OCI-LY7 (cell line): ENCODE data around the gene SRPK2.

Source experiments
- EZH2phosphoT487 ChIP-seq: fragments of 200-600 bp; sonication (generic); IDR thresholded peaks from 2 replicates; pipeline ENCODE4 v1.6.1; 2018; ENCODE audit warnings: low read depth, borderline replicate concordance, mild to moderate bottlenecking, mixed run types, antibody characterized with exemption, low read length, moderate library complexity, mixed read lengths
- TF ChIP-seq, protein P1 (sequence below): fragments of 200-600 bp; sonication (generic); conservative IDR thresholded peaks from 2 replicates; pipeline ENCODE4 v1.5.1; 2014; ENCODE audit warnings: mild to moderate bottlenecking, antibody characterized with exemption, low read length, moderate library complexity, mixed read lengths

DNA sequence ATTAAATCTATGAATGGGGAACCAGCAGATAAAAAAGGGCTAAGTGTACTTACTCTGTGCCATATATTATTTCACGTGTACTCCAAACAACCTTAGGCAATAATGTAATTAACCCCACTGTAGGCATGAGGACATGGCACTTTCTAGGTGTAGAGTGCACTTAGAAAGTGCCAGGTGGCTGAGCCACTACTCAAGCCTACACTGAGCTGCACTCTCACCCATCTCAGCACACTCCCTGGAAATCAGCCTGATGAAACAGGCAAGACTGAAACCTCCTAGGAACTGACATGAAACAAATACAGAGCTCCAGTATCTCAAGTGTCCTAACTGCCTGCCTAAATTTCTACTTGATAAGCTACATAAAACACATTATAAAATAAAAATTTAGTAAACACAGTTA is 227.4 kb downstream of the SRPK2 start:
- TF ChIP-seq, protein P1, sequence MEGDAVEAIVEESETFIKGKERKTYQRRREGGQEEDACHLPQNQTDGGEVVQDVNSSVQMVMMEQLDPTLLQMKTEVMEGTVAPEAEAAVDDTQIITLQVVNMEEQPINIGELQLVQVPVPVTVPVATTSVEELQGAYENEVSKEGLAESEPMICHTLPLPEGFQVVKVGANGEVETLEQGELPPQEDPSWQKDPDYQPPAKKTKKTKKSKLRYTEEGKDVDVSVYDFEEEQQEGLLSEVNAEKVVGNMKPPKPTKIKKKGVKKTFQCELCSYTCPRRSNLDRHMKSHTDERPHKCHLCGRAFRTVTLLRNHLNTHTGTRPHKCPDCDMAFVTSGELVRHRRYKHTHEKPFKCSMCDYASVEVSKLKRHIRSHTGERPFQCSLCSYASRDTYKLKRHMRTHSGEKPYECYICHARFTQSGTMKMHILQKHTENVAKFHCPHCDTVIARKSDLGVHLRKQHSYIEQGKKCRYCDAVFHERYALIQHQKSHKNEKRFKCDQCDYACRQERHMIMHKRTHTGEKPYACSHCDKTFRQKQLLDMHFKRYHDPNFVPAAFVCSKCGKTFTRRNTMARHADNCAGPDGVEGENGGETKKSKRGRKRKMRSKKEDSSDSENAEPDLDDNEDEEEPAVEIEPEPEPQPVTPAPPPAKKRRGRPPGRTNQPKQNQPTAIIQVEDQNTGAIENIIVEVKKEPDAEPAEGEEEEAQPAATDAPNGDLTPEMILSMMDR = no peak
- TF ChIP-seq EZH2phosphoT487 = no peak
